Iris pigment epithelial cell (primary cell): ENCODE results near the gene GPR183.
A peak's percentile ranks its signal among the peaks of the same experiment; 100 is the strongest.

Experiments
- DNase-seq: peaks from one replicate; pipeline ENCODE4 v3.0.0-alpha.2; 2011; ENCODE audit warnings: low read depth

Gene GPR183

GRCh38 chr13:99311748-99312492, 4.7 kb upstream of the GPR183 start:
- DNase-seq: no peak

GRCh38 chr13:99311137-99311536, 3.9 kb upstream of the GPR183 start:
- no peak for DNase-seq

- peak; percentile 90 for DNase-seq
Measured at GRCh38 chr13:99310382-99311031, 3.3 kb upstream of the GPR183 start.

GRCh38 chr13:99308471-99309087, 1.4 kb upstream of the GPR183 start:
- peak; percentile 85 for DNase-seq

GRCh38 chr13:99307648-99308339, 595 bp upstream of the GPR183 start:
- peak; percentile 92 for DNase-seq

- DNase-seq: no peak
Measured at GRCh38 chr13:99305566-99305965, 1.6 kb downstream of the GPR183 start.

GRCh38 chr13:99305158-99305557, 2.0 kb downstream of the GPR183 start:
- no peak for DNase-seq

GRCh38 chr13:99304541-99304940, 2.7 kb downstream of the GPR183 start:
- no peak for DNase-seq

GRCh38 chr13:99303863-99304521, 3.2 kb downstream of the GPR183 start:
- no peak for DNase-seq

- no peak for DNase-seq
Measured at GRCh38 chr13:99302637-99303505, 4.3 kb downstream of the GPR183 start.

- no peak for DNase-seq
Measured at GRCh38 chr13:99301913-99302636, 5.1 kb downstream of the GPR183 start.

GRCh38 chr13:99301056-99301838, 6.0 kb downstream of the GPR183 start:
- DNase-seq: no peak

GRCh38 chr13:99299920-99300341, 7.3 kb downstream of the GPR183 start:
- DNase-seq: no peak

- DNase-seq: no peak
Measured at GRCh38 chr13:99299256-99299919, 7.8 kb downstream of the GPR183 start.

GRCh38 chr13:99298056-99298455, 9.1 kb downstream of the GPR183 start:
- no peak for DNase-seq

GRCh38 chr13:99297331-99297730, 9.9 kb downstream of the GPR183 start:
- DNase-seq: peak; percentile 50

- DNase-seq: peak; percentile 54
Measured at GRCh38 chr13:99296398-99296797, 10.8 kb downstream of the GPR183 start.

GRCh38 chr13:99295488-99296252, 11.5 kb downstream of the GPR183 start:
- DNase-seq: no peak
